A673 (cell line): ENCODE data around the gene HSF5. TPM values are rescaled to one million over a fixed set of nuclear protein-coding genes. Genes with fewer than 3 reads are reported as not detected.

Source experiments
- BruUV-seq: library from RNA; stranded (reverse); fragments of 400-500 nt; replicated peaks from 2 replicates; lab custom pipeline; 2021; lab: Mats Ljungman, UMichigan
- CTCF ChIA-PET: fragments of 300-600 bp; sonication (Branson Sonifier 250); formaldehyde crosslinking; loops from one replicate; lab custom pipeline; 2022; ENCODE audit warnings: antibody characterized with exemption; lab: Charles Lee
- POLR2A ChIA-PET: fragments of 300-600 bp; sonication (Branson Sonifier 250); formaldehyde crosslinking; loops from one replicate; lab custom pipeline; 2022; ENCODE audit warnings: antibody characterized with exemption; ENCODE audit not compliant: low non-redundant PET; lab: Charles Lee
- DNase-seq: peaks from one replicate; pipeline ENCODE4 v3.0.0-alpha.2; 2015; ENCODE audit warnings: low spot score
- H3K27ac ChIP-seq: fragments of 200-600 bp; sonication (generic); 2 replicates; pipeline ENCODE4 v1.5.1; 2016; ENCODE audit warnings: mixed run types, low read depth, mild to moderate bottlenecking, mixed read lengths, antibody characterized with exemption, low read length; ENCODE audit not compliant: poor library complexity, severe bottlenecking
- H3K27me3 ChIP-seq: fragments of 200-600 bp; sonication (generic); replicated peaks from 2 replicates; pipeline ENCODE4 v1.6.1; 2017; ENCODE audit warnings: mixed run types, low read depth, mild to moderate bottlenecking, mixed read lengths, antibody characterized with exemption, low read length; ENCODE audit not compliant: insufficient read depth, poor library complexity
- H3K36me3 ChIP-seq: fragments of 200-600 bp; sonication (generic); 2 replicates; pipeline ENCODE4 v1.6.1; 2016; ENCODE audit warnings: mixed run types, mild to moderate bottlenecking, mixed read lengths, antibody characterized with exemption, low read length; ENCODE audit not compliant: insufficient read depth, poor library complexity, severe bottlenecking
- H3K4me1 ChIP-seq: fragments of 200-600 bp; sonication (generic); 2 replicates; pipeline ENCODE4 v1.6.1; 2017; ENCODE audit warnings: mixed run types, mild to moderate bottlenecking, mixed read lengths, antibody characterized with exemption, low read length; ENCODE audit not compliant: insufficient read depth, poor library complexity, severe bottlenecking
- H3K4me3 ChIP-seq: fragments of 200-600 bp; sonication (generic); 2 replicates; pipeline ENCODE4 v1.5.1; 2016; ENCODE audit warnings: low read depth, mixed run types, mild to moderate bottlenecking, mixed read lengths, low read length; ENCODE audit not compliant: poor library complexity, severe bottlenecking
- H3K9me3 ChIP-seq: fragments of 200-600 bp; sonication (generic); 2 replicates; pipeline ENCODE4 v1.6.1; 2016; ENCODE audit warnings: mixed run types, low read depth, mild to moderate bottlenecking, mixed read lengths, antibody characterized with exemption, low read length; ENCODE audit not compliant: poor library complexity, severe bottlenecking
- CTCF ChIP-seq: fragments of 300-800, 200-600 bp; sonication (generic); conservative IDR thresholded peaks from 2 replicates; pipeline ENCODE4 v1.5.1; 2017; ENCODE audit warnings: low read depth, mild to moderate bottlenecking, antibody characterized with exemption, low read length, moderate library complexity, mixed read lengths
- EZH2 ChIP-seq: fragments of 200-600 bp; sonication (generic); IDR thresholded peaks from 2 replicates; pipeline ENCODE4 v1.6.1; 2017; ENCODE audit warnings: borderline replicate concordance, low read depth, mild to moderate bottlenecking, mixed read lengths, antibody characterized with exemption, low read length; ENCODE audit not compliant: poor library complexity, severe bottlenecking
- intact Hi-C: fragments of 100-400 bp; cut with micrococcal nuclease; formaldehyde crosslinking; loops from one replicate; pipeline ENCODE4 v1.10.0; 2022; ENCODE audit not compliant: unreplicated experiment
- total RNA-seq: library from RNA; stranded (reverse); gene quantifications from 2 replicates; pipeline ENCODE4 v1.2.3, GENCODE V29; 2021

HSF5 gene
- total RNA-seq, 1 experiment from 2014 or later = 0.06 TPM

- TF ChIP-seq EZH2 (no peak), CTCF (no peak)
- Histone ChIP-seq H3K27ac (no peak overlapping the region), H3K4me3 (no peak overlapping the region), H3K4me1 (no peaks in the 10 kb centered on the region), H3K36me3 (no peaks in the 10 kb centered on the region), H3K27me3 (peaks cover 3% of the 10 kb centered on the region), H3K9me3 (no peaks in the 10 kb centered on the region)
- intact Hi-C loops = no loop called here
- POLR2A ChIA-PET = interaction anchor here (0.6 kb wide), 1 partner anchor 972 kb away, joined by 3 read pairs; no protein-coding TSS in a partner anchor
- CTCF ChIA-PET = no interaction called here
- no peak for DNase-seq
- no TSS peak for BruUV-seq
These were observed 110.5 kb downstream of the HSF5 start for GRCh38 chr17:58377661-58378060.

- TF ChIP-seq EZH2 = no peak
- no peak for TF ChIP-seq CTCF
- Histone ChIP-seq H3K4me3 (no peak overlapping the region), H3K27ac (no peak overlapping the region), H3K36me3 (no peaks in the 10 kb centered on the region), H3K27me3 (no peaks in the 10 kb centered on the region), H3K4me1 (no peaks in the 10 kb centered on the region), H3K9me3 (no peaks in the 10 kb centered on the region)
- ChIA-PET POLR2A (no interaction called here), CTCF (no interaction called here)
- intact Hi-C loops = no loop called here
- no peak for DNase-seq
- no TSS peak for BruUV-seq
These were observed 111.1 kb downstream of the HSF5 start for GRCh38 chr17:58377093-58377601.

- POLR2A ChIA-PET = no interaction called here
- CTCF ChIA-PET = no interaction called here
These were observed 111.7 kb downstream of the HSF5 start for GRCh38 chr17:58376472-58377000.

More at GRCh38 chr17:58376472-58377000, 111.7 kb downstream of the HSF5 start:
- intact Hi-C loops = no loop called here
- DNase-seq = no peak
- no peaks in the 10 kb centered on the region for H3K4me1 ChIP-seq
- no peaks in the 10 kb centered on the region for H3K9me3 ChIP-seq
- no peaks in the 10 kb centered on the region for H3K27me3 ChIP-seq
- TF ChIP-seq EZH2 (no peak), CTCF (no peak)
- BruUV-seq = no TSS peak
- no peak overlapping the region for H3K4me3 ChIP-seq
- H3K27ac ChIP-seq = no peak overlapping the region
- no peaks in the 10 kb centered on the region for H3K36me3 ChIP-seq
